ENCODE results near the gene VGLL4.

VGLL4 gene

GRCh38 chr3:11626084-11626463, 17.6 kb downstream of the VGLL4 start:
- no peak for TF ChIP-seq CTCF (IDR thresholded peaks at IDR 0.05; ENCODE audit: low read depth, low read length)
- DNase-seq = no peak
- H3K27me3 ChIP-seq = no peaks in the 10 kb centered on the region
- H3K4me1 ChIP-seq = no peaks in the 10 kb centered on the region
- H3K4me3 ChIP-seq (ENCODE audit: low read depth, low read length) = no peak overlapping the region
- H3K36me3 ChIP-seq = no peaks in the 10 kb centered on the region
- H3K9me3 ChIP-seq = no peaks in the 10 kb centered on the region

GRCh38 chr3:11625376-11626083, 18.2 kb downstream of the VGLL4 start:
- DNase-seq = no peak
- Histone ChIP-seq H3K4me3 (ENCODE audit: low read depth, low read length) (no peak overlapping the region), H3K4me1 (no peaks in the 10 kb centered on the region), H3K27me3 (no peaks in the 10 kb centered on the region), H3K36me3 (no peaks in the 10 kb centered on the region), H3K9me3 (no peaks in the 10 kb centered on the region)
- no peak for TF ChIP-seq CTCF (IDR thresholded peaks at IDR 0.05; ENCODE audit: low read depth, low read length)

- DNase-seq = no peak
- no peaks in the 10 kb centered on the region for H3K9me3 ChIP-seq
- H3K36me3 ChIP-seq = no peaks in the 10 kb centered on the region
- no peaks in the 10 kb centered on the region for H3K27me3 ChIP-seq
- no peaks in the 10 kb centered on the region for H3K4me1 ChIP-seq
- TF ChIP-seq CTCF (IDR thresholded peaks at IDR 0.05; ENCODE audit: low read depth, low read length) = no peak
- H3K4me3 ChIP-seq (ENCODE audit: low read depth, low read length) = no peak overlapping the region
Measured at GRCh38 chr3:11624704-11625375, 18.9 kb downstream of the VGLL4 start.

- no peak for TF ChIP-seq CTCF (IDR thresholded peaks at IDR 0.05; ENCODE audit: low read depth, low read length)
- no peak overlapping the region for H3K4me3 ChIP-seq (ENCODE audit: low read depth, low read length)
- H3K27me3 ChIP-seq = no peaks in the 10 kb centered on the region
- no peaks in the 10 kb centered on the region for H3K9me3 ChIP-seq
- no peaks in the 10 kb centered on the region for H3K4me1 ChIP-seq
- H3K36me3 ChIP-seq = no peaks in the 10 kb centered on the region
- DNase-seq = no peak
Measured at GRCh38 chr3:11624161-11624560, 19.6 kb downstream of the VGLL4 start.

- Histone ChIP-seq H3K9me3 (no peaks in the 10 kb centered on the region), H3K27me3 (no peaks in the 10 kb centered on the region), H3K4me3 (ENCODE audit: low read depth, low read length) (no peak overlapping the region), H3K36me3 (no peaks in the 10 kb centered on the region), H3K4me1 (no peaks in the 10 kb centered on the region)
- TF ChIP-seq CTCF (IDR thresholded peaks at IDR 0.05; ENCODE audit: low read depth, low read length) = no peak
- no peak for DNase-seq
Measured at GRCh38 chr3:11622586-11623550, 20.8 kb downstream of the VGLL4 start.

Measured in BE2C (cell line).